ENCODE results near the gene CHMP4B.

Gene CHMP4B

DNA sequence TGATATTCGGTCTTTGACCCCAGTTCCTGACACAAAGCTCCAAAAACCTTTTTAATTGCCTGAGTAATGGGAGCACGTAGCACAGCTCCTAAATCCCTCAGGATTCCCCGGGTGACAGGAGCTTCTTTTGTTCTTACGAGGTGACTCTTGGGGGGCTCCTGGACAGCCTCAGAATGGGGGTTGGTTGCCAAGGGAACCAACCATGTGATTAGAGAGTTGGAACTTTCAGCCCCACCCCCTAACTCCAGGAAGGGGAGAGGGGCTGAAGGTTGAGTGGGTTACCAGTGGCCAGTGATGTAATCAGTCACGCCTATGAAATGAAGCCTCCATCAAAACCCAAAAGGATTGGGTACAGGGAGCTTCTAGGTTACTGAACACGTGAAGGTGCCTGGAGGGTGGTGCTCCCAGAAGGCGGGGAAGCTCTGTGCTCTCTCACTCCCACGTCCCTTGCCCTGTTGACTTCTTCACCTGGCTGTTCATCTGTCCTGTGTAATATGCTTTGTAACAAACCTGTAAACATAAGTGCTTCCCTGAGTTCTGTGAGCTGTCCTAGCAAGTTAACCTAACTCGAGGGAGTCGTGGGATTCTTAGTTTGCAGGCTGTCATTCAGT is 89.5 kb downstream of the CHMP4B start:
- no peak for DNase-seq (ENCODE audit: low read depth)

DNA sequence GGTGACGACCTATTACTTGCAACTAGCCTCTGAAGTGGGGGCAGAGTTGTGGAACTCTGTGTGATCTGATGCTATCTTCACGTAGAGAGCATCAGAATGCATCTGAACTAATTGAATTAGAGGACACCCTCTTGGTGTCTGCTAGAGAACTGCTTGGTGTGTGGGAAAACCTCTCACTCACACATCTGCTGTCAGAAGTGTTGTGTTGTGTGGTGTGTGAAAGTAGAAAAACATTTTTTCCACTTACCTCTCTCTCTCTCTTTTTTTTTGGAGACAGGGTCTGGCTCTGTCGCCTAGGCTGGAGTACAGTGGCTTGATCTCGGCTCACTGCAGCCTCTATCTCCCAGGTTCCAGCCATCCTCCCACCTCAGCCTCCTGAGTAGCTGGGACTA is 90.0 kb downstream of the CHMP4B start:
- DNase-seq (ENCODE audit: low read depth), result no peak

DNA sequence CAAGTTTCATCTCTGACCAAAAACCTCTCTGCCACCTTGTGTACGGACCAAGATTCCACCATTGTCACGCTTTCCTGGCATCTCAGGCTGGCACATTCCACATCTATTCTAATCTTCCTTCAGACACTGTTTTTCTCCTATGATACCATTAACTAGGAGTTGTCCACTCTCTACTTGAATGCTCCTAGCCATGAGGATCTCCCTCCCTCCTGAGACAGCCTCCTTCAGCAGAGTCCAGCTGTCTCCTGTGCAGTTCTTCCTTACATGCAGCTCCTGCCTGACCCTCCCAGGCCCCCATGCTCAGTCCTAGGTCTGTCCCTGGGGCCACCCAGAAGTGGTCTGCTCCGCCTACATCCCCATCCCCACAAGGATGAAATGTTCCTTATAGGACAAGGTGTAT is 90.9 kb downstream of the CHMP4B start:
- no peak for DNase-seq (ENCODE audit: low read depth)

Measured in GM04504 (cell line).